GM19395 (cell line): ENCODE results near the gene GSTM4.

Experiments
- ATAC-seq: cut with Tn5 transposase; IDR thresholded peaks from one replicate; pipeline ENCODE4 v1.9.1; 2021; ENCODE audit warnings: mild to moderate bottlenecking, moderate library complexity; ENCODE audit not compliant: unreplicated experiment

Gene GSTM4

GRCh38 chr1:109655615-109656519 lies at the start of gene GSTM4:
TSS of gene GSTM4 (plus strand) at chr1:109656099. CDS start at chr1:109656390, 291 bp downstream.
- ATAC-seq = peak; percentile 98

DNA sequence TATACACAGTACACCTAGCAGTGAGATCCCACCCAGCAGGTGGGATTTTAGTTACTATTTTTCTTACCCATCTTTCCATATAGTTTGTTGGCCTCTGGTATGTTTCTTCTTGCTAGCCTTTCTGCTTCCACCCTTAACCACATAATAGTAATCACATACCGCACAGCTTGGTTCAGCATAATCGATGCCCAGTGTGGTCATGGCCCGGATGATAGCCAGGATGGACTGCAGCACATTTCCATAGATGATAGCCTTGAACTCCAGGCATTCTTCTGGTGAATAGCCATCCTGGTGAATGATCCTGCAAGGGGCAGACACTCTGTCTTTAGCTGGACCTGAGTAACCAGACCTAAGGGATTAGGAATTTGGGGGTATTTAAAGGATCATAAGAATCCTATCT lies 46.0 kb upstream of the GSTM4 start:
- ATAC-seq = no peak

GRCh38 chr1:109610609-109611307 lies 45.1 kb upstream of the GSTM4 start:
- no peak for ATAC-seq

DNA sequence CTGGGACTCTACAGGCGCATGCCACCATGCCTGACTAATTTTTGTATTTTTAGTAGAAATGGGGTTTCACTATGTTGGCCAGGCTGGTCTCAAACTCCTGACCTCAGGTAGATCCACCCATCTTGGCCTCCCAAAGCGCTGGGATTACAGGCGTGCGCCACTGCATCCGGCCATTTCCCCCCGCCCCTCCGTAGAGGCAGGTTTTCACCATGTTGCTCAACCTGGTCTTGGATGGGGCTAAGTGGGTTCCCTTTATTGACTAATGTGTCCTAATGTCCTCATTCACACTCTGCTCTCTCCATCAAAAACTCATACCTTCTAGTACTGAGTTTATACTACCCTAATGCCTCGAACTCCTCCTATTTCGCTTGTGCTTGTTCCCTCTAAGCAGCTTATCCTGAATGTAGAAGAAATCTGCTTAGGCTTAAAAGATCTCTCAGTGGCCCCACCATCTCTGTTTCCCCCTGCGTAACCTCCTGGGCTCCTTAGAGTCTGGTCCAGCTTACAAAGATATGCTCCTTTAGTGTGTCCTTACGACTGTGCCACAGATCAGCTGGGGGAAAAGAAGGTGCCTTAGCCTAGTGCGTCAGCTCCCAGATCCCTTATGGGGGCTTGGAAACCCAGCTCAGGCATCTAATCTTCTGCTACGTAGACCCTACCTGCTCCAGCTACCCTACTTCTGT lies 44.5 kb upstream of the GSTM4 start:
- no peak for ATAC-seq

DNA sequence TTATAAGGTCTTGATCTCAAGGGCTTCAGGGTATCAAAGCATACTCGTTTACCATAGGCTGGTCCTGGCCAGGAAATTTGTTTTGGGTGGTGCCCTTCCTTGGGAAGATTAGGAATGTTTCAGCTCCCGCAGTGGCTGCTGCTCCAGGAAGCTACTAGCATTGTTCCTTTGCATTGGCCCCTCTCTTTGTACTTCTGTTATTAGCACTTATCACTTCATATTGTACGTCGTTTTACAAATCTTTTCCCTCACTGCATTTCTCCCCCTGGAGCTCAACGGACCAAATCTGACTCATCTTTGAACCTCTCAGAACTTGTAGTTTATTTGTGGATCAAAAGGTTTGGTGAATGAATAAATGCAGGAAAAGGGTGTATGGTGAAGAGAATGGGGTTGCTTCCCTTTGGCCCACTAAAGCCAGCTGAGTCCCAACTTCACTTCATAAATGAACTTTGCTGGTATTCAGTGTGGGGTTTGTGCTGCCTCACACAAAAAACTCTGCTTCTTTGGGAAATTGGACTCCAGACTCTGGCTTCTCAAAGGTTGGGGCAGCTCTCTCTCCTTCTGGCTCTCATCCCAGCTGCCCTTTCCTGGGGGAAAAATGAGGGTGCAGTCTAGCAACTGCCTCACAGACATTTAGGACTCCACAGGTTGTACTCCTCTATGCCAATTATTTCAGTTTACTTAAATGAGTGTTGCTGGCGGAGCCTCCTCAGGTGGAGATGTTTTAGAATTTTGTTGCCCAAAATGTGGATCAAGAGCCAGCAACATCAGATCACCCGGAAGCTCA lies 42.3 kb upstream of the GSTM4 start:
- no peak for ATAC-seq

GRCh38 chr1:109615879-109616278 lies 40.0 kb upstream of the GSTM4 start:
- ATAC-seq = no peak

DNA sequence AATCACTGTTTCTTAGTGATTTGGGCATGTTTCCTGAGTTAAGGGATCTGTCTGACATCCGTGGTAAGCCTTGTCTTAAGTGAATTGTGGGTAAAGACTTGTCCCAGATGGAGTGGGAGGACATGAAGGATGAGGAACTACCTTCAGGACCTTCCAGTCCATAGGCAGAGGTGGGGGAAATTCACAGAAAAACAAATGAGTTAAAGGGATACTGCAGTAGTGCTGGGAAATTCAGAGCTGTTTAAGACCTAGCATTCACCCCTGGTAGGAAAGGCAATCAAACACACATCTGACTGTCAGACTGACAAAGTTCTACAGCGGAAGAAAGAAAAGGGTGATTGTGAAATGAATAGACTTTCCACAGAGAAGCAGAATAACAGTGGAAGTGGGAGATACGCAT lies 39.5 kb upstream of the GSTM4 start:
- no peak for ATAC-seq

DNA sequence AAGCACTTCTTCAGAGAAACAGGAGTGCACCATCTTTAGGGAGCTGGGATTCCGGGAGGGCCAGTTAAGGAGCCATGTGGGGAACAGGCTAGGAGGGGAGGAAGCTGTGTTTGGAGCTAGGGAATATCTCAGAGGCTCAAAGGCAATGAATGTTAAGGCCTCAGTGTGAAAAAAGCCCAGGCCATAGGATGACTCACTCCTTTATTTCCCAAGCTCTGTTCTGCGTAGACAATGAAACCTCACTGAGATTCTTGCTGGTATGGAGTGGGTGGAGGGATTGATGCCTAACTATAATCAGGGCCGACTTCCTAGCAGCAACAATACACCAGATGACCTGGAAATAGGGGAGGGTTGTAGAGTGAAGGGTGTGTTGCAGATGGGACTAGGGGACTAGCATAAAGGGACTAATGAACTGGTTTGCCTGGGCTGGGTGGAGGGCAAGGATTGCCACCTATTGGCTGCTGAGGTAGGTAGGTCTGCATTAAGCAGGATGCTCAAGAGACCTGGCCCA lies 38.6 kb upstream of the GSTM4 start:
- ATAC-seq = no peak

DNA sequence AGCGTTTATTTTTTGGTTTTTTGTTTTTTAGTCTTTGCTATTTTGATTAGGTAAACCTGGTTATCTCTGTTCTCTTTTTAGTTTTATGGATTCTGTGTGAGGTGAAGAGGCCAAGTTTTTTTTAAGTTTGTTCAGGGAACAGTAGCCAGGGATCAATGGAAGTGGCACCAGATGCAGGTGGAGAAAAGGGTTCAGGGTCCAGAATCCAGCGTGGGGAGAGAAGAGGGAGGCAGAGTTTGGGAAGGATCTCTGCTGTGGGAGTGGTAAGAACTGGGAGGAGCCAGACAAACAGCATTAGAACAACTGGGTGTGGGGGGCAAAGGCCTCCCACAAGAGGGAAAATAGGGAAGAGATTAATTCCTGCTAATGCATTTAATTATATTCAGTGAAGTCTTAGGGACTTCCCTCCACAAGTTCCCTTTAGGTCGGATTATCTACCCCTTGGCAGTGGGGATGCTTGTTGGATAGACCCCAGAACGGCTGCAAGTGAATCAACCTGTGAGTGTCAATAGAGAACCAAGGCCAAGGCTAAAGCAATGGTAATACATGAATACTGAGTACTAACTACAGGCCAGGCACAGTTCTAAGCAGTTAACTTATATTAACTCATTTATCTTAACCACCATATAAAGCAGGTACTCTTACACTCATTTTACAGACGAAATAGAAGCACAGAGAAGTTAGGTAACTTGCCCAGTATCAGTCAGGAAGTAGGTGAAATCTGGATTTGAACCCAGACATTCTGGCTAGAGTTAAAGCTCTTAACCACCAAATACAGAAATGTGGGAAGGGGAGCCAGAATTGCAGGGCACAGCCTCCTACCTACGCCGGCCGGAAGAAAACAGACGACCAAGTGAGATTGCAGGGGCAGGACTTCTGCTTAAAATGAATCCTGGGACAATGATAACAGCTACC lies 37.0 kb upstream of the GSTM4 start:
- ATAC-seq = no peak

GRCh38 chr1:109619576-109620400 lies 36.1 kb upstream of the GSTM4 start, which contains the start of the genes AMPD2 and GNAT2:
TSS of gene AMPD2 (plus strand) at chr1:109619837. CDS start at chr1:109621176, 1,339 bp downstream.
TSS of gene GNAT2 (minus strand) at chr1:109619616. CDS start at chr1:109612870, 6,746 bp downstream.
- peak; percentile 55 for ATAC-seq

DNA sequence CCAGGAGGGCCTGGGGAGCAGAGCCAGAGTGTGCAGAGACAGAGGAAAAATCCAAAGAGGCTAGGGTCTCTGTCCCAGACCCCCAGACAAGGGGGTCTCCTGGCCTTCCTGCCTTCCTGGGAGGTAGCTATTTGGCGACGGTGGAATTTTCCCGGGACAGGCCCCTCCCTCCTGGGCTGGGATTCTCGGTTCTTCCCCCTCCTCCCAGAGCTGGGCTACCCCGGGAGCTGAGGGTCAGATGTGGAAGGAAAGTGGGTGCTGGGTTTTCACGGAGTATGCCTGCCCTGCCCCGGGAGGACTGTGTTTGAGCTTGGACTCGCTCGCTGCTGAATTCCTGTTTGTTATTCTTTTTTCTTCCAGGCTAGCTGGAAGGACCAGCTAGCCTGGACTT lies 35.5 kb upstream of the GSTM4 start:
- no peak for ATAC-seq

DNA sequence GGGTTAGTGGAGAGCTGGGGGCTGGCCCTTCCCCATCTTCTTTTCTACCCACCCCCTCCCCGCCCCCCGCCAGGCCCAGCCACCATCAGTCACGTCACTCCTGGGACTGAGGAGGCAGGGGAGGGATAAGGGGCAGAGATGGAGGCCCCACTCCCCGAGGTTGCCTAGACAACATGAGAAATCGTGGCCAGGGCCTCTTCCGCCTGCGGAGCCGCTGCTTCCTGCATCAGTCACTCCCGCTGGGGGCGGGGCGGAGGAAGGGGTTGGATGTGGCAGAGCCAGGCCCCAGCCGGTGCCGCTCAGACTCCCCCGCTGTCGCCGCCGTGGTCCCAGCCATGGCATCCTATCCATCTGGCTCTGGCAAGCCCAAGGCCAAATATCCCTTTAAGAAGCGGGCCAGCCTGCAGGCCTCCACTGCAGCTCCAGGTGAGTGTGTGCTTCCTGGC lies 35.0 kb upstream of the GSTM4 start:
- ATAC-seq = peak; percentile 77

- no peak for ATAC-seq
Observed at GRCh38 chr1:109621379-109622136, 34.3 kb upstream of the GSTM4 start.

- ATAC-seq = no peak
Observed at GRCh38 chr1:109622137-109622892, 33.6 kb upstream of the GSTM4 start.

- no peak for ATAC-seq
Observed at GRCh38 chr1:109622895-109623294, 33.0 kb upstream of the GSTM4 start.

DNA sequence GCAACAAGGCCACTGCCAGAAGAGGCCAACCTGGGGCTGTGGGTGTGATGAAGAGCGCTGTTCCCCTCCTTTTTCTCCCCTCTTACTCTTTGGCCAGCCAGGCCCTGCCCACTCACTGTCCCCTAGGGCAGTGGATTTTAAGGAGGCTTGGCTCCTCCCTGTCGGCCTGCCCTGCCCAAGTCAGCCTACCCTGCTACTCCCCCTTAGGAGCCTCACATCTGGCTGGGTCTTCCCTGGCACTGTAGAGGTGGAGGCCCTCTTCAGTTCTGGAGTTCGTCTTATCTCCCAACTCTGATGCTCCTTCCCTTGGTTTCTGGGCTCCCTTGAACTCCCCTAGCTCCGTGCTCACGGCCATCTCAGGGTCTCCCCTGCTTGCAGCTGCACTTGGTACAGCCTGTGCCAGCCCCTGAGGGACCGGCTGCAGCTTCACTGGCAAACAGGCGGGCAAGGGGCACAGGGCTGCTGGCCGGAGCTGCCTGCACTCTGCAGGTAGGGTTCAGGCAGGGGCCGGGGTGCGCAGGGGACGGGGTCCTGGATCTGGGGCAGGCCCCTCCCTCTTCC lies 32.2 kb upstream of the GSTM4 start:
- no peak for ATAC-seq
